ENCODE measurements around the gene RNU6-8. TPM values are rescaled to one million over a fixed set of nuclear protein-coding genes. Genes with fewer than 3 reads are reported as not detected.

Gene RNU6-8
- total RNA-seq, 2 donors from 2014 or later = not detected

- no peaks in the 10 kb centered on the region for H3K27me3 ChIP-seq
- no peak overlapping the region for H3K27ac ChIP-seq
- H3K4me3 ChIP-seq = no peak overlapping the region
- H3K9ac ChIP-seq (ENCODE audit: low read depth in 2 of 2, low read length in 2 of 2) = no peak overlapping the region
- H3K36me3 ChIP-seq = no peaks in the 10 kb centered on the region
- intact Hi-C loops (cut with DNase I) = no loop called here
- no peaks in the 10 kb centered on the region for H3K4me1 ChIP-seq
- no peak for DNase-seq
- H3K9me3 ChIP-seq = no peaks in the 10 kb centered on the region
- no peak for TF ChIP-seq CTCF (IDR thresholded peaks at IDR 0.05)
These were observed 27.7 kb upstream of the RNU6-8 start for GRCh38 chr14:32230695-32231280.

DNA sequence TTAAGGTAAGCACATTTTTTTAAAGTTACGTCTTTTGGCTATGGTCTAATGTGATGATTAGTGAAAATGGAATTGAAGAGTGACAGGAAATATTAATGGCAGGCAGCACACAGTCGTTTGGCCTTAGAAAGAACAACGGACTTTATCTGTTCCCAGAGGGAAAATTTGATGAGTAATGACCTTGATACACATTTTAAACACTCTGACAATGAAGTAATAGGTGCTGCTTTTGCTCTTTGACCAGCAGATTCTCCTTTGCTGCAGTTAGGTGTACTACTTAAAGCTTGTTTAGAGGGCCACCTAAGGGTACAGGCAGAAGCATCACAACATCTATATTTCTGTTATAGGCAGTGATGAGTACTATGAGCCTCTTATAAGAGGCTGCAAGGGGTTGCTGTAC is 27.1 kb upstream of the RNU6-8 start:
- Histone ChIP-seq H3K27me3 (no peaks in the 10 kb centered on the region), H3K9ac (ENCODE audit: low read depth in 2 of 2, low read length in 2 of 2) (no peak overlapping the region), H3K4me3 (no peak overlapping the region), H3K27ac (no peak overlapping the region), H3K4me1 (no peaks in the 10 kb centered on the region), H3K9me3 (no peaks in the 10 kb centered on the region), H3K36me3 (no peaks in the 10 kb centered on the region)
- no peak for TF ChIP-seq CTCF (IDR thresholded peaks at IDR 0.05)
- DNase-seq = no peak
- intact Hi-C loops (cut with DNase I) = no loop called here

GRCh38 chr14:32226056-32226455 is 23.0 kb upstream of the RNU6-8 start:
- no peak overlapping the region for H3K4me3 ChIP-seq
- no peaks in the 10 kb centered on the region for H3K4me1 ChIP-seq
- no peaks in the 10 kb centered on the region for H3K36me3 ChIP-seq
- no peaks in the 10 kb centered on the region for H3K9me3 ChIP-seq
- H3K27ac ChIP-seq = no peak overlapping the region
- intact Hi-C loops (cut with DNase I) = no loop called here
- TF ChIP-seq CTCF (IDR thresholded peaks at IDR 0.05) = no peak
- no peak overlapping the region for H3K9ac ChIP-seq (ENCODE audit: low read depth in 2 of 2, low read length in 2 of 2)
- no peaks in the 10 kb centered on the region for H3K27me3 ChIP-seq
- DNase-seq = no peak

DNA sequence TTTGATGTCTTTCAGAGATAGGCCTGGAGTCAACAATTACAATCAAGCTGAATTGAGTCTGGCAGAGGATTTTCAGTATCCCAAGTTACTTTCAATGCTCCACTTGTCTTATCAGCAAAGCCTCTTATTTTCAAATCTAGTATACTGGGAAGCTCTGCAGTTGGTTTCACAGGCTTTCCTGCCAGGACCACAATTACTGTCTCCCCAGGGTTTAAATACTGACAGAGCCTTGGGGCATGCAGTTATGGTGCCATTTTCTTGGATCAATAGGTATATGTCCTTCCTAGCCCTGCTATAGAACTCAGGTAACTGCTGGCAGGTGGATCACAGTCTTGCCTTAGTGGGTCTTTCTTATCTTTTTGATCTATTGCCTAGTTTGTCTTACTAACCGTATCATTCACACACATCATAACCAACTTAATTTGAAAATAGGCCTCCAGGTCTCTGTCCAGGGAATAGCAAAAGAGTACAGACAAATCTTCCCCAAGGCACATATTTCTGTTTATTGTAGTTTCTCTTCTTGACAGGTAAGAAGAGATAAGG is 22.4 kb upstream of the RNU6-8 start:
- no peak overlapping the region for H3K4me3 ChIP-seq
- H3K27me3 ChIP-seq = no peaks in the 10 kb centered on the region
- H3K36me3 ChIP-seq = no peaks in the 10 kb centered on the region
- no peaks in the 10 kb centered on the region for H3K4me1 ChIP-seq
- H3K27ac ChIP-seq = no peak overlapping the region
- no peaks in the 10 kb centered on the region for H3K9me3 ChIP-seq
- no peak for DNase-seq
- H3K9ac ChIP-seq (ENCODE audit: low read depth in 2 of 2, low read length in 2 of 2) = no peak overlapping the region
- no peak for TF ChIP-seq CTCF (IDR thresholded peaks at IDR 0.05)
- intact Hi-C loops (cut with DNase I) = no loop called here

- Histone ChIP-seq H3K27me3 (no peaks in the 10 kb centered on the region), H3K4me3 (no peak overlapping the region), H3K9ac (ENCODE audit: low read depth in 2 of 2, low read length in 2 of 2) (no peak overlapping the region), H3K36me3 (no peaks in the 10 kb centered on the region), H3K9me3 (no peaks in the 10 kb centered on the region), H3K27ac (no peak overlapping the region), H3K4me1 (no peaks in the 10 kb centered on the region)
- no peak for DNase-seq
- intact Hi-C loops (cut with DNase I) = no loop called here
- TF ChIP-seq CTCF (IDR thresholded peaks at IDR 0.05) = no peak
These were observed 21.8 kb upstream of the RNU6-8 start for GRCh38 chr14:32224737-32225377.
